Measurements from ENCODE around the gene DRP2. TPM values are rescaled to one million over a fixed set of nuclear protein-coding genes. Genes with fewer than 3 reads are reported as not detected.

The DRP2 gene, protein sequence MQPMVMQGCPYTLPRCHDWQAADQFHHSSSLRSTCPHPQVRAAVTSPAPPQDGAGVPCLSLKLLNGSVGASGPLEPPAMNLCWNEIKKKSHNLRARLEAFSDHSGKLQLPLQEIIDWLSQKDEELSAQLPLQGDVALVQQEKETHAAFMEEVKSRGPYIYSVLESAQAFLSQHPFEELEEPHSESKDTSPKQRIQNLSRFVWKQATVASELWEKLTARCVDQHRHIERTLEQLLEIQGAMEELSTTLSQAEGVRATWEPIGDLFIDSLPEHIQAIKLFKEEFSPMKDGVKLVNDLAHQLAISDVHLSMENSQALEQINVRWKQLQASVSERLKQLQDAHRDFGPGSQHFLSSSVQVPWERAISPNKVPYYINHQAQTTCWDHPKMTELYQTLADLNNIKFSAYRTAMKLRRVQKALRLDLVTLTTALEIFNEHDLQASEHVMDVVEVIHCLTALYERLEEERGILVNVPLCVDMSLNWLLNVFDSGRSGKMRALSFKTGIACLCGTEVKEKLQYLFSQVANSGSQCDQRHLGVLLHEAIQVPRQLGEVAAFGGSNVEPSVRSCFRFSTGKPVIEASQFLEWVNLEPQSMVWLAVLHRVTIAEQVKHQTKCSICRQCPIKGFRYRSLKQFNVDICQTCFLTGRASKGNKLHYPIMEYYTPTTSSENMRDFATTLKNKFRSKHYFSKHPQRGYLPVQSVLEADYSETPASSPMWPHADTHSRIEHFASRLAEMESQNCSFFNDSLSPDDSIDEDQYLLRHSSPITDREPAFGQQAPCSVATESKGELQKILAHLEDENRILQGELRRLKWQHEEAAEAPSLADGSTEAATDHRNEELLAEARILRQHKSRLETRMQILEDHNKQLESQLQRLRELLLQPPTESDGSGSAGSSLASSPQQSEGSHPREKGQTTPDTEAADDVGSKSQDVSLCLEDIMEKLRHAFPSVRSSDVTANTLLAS
- total RNA-seq, result 0.80 and 1.0 TPM in 2 replicates

GRCh38 chrX:101219116-101219863 lies at the start of gene DRP2:
Gene DRP2, plus strand, starts transcription at chrX:101219786. Its CDS starts 11,862 bp downstream, at chrX:101231648.

DNA sequence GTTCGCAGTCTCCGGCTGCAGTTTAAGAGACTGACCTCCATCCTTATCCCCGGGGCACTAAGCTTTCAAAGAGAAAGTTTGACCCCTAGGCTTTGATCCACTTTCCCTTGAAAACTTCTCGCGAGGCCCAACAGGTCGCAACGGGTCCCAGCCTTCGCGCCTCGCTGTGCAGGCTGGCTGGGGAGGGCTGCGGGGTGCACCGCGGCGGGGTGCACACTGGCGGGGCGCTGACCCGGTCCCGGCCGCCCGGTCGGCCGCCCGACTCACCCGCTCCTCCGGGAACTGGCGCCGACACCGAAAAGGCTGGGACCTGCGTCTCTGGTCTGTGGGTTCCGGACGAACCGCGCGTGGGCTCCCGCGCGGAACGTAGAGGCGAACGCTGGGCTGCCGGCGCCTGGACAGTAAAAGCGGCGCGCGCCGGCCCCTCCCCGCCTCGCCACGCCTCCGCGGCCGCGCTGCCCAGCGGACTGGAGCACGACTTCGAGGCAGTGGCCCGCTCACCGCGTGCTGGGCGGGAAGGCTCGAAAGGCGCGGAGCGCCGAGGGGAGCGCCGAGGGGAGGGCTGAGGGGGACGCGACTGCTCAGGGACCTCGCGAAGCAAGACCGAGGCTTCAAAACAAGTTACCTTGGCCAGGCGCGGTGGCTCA lies 71.5 kb downstream of the DRP2 start, which contains the start of gene TAF7L:
Gene TAF7L, minus strand, starts transcription at position 378 of the 647 bp plus-strand sequence. CDS start 3,791 bp downstream, outside the sequence.

Small RNA genes within 50 kb of the gene (small RNA-seq; reads per million reads assigned to genes)
- gene Z70280.1, result not detected

Other genes starting within 250 kb of the DRP2 start
- 28.9 and 39.6 TPM in 2 replicates for gene TRMT2B, start 167.7 kb upstream of the DRP2 start, total RNA-seq
- gene TMEM35A, start 140.9 kb upstream of the DRP2 start, total RNA-seq, result 5.3 and 6.4 TPM in 2 replicates
- gene CENPI, start 121.6 kb upstream of the DRP2 start, total RNA-seq, result 46.0 and 66.6 TPM in 2 replicates
- gene TAF7L, start 71.5 kb downstream of the DRP2 start, total RNA-seq, result 1.4 and 2.4 TPM in 2 replicates
- gene TIMM8A, start 129.0 kb downstream of the DRP2 start, total RNA-seq, result 10.4 and 12.7 TPM in 2 replicates
- gene BTK, start 166.4 kb downstream of the DRP2 start, total RNA-seq, result 0.14 and 0.27 TPM in 2 replicates
- gene RPL36A, start 171.2 kb downstream of the DRP2 start, total RNA-seq, result 407 and 700 TPM in 2 replicates
- 42.2 and 43.3 TPM in 2 replicates for gene GLA, start 188.1 kb downstream of the DRP2 start, total RNA-seq
- 79.1 and 81.8 TPM in 2 replicates for gene HNRNPH2, start 188.4 kb downstream of the DRP2 start, total RNA-seq

All from thoracic aorta endothelial cell (primary cell).